ENCODE data around the gene GAB3. TPM values are rescaled to one million over a fixed set of nuclear protein-coding genes. Genes with fewer than 3 reads are reported as not detected.

GAB3 gene
- total RNA-seq, 1 experiment from 2014 or later, result 0.69 TPM

DNA sequence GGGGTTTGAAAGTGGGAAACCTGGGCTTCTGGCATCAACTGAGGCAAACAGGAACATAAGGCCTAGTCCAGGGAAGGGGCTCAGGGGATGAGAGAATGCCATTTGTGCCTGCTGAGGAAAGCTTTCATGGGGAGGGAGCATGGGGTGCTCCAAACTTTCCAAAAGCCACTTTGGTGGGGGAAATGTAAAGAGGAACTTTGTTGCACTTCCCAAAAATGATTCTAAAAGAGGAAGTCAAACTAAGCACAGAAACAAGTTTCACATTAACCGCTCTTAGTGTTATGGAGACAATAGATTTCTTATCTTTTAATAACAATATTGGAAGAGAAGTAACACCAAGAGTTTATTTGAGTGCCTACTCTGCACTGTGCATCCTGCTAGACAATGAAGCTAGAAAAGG is 32.3 kb downstream of the GAB3 start:
- Histone ChIP-seq H3K27ac (ENCODE audit: low read depth, low read length) (no peak overlapping the region), H3K27me3 (ENCODE audit: insufficient read depth, low read length) (no peaks in the 10 kb centered on the region), H3K79me2 (ENCODE audit: insufficient read depth, low read length) (no peaks in the 10 kb centered on the region), H3K9me2 (ENCODE audit: insufficient read depth) (no peaks in the 10 kb centered on the region), H4K20me1 (ENCODE audit: insufficient read depth) (no peaks in the 10 kb centered on the region), H2AFZ (ENCODE audit: low read depth, low read length, poor library complexity, severe bottlenecking) (no peak overlapping the region), H3K4me2 (ENCODE audit: low read length) (no peak overlapping the region), H3K9ac (ENCODE audit: low read length) (no peak overlapping the region), H3K4me3 (replicated peaks in 1 of 2; ENCODE audit: low read depth in 1 of 2, low read length in 2 of 2) (no peak overlapping the region), H3K4me1 (ENCODE audit: control insufficient read depth in 1 of 2, insufficient read depth in 2 of 2, low read length in 2 of 2) (no peaks in the 10 kb centered on the region), H3K9me3 (ENCODE audit: control insufficient read depth in 1 of 2, insufficient read depth in 1 of 2, low read depth in 1 of 2, low read length in 2 of 2) (no peaks in the 10 kb centered on the region), H3K36me3 (ENCODE audit: control insufficient read depth in 1 of 2, insufficient read depth in 2 of 2, low read length in 2 of 2) (no peaks in the 10 kb centered on the region)
- intact Hi-C loops (cut with micrococcal nuclease), result loop anchor here (10.0 kb wide), 1 partner anchor 126 kb away; no protein-coding TSS in a partner anchor
- ChIA-PET CTCF (interaction anchor here (1.1 kb wide), 1 partner anchor 30 kb away, joined by 3 read pairs; no protein-coding TSS in a partner anchor), POLR2A (no interaction called here), RAD21 (ENCODE audit: low non-redundant PET in 1 of 2, low total read pairs in 2 of 2, uncharacterized antibody in 2 of 2, unreplicated experiment in 2 of 2) (no interaction called here)
- TF ChIP-seq, protein P1, sequence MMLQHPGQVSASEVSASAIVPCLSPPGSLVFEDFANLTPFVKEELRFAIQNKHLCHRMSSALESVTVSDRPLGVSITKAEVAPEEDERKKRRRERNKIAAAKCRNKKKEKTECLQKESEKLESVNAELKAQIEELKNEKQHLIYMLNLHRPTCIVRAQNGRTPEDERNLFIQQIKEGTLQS (IDR thresholded peaks at IDR 0.05), result no peak
- no peak for TF ChIP-seq CEBPB (IDR thresholded peaks at IDR 0.05; ENCODE audit: low read depth)
- TF ChIP-seq RAD21 (IDR thresholded peaks at IDR 0.05; ENCODE audit: low read depth), result no peak
- TF ChIP-seq, protein P2, sequence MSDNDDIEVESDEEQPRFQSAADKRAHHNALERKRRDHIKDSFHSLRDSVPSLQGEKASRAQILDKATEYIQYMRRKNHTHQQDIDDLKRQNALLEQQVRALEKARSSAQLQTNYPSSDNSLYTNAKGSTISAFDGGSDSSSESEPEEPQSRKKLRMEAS (IDR thresholded peaks at IDR 0.05), result no peak
- TF ChIP-seq POLR2A (IDR thresholded peaks at IDR 0.05; ENCODE audit: borderline replicate concordance, extremely low read depth, insufficient read depth, insufficient read length), result no peak
- no peak for TF ChIP-seq EZH2 (IDR thresholded peaks at IDR 0.05)
- TF ChIP-seq EGR1 (IDR thresholded peaks at IDR 0.05; ENCODE audit: low read depth), result no peak
- TF ChIP-seq ELF1 (IDR thresholded peaks at IDR 0.05; ENCODE audit: borderline replicate concordance, low read depth), result no peak
- no peak for TF ChIP-seq TCF7L2 (IDR thresholded peaks at IDR 0.05; ENCODE audit: borderline replicate concordance, extremely low read depth, insufficient read depth, insufficient read length)
- no peak for TF ChIP-seq ZNF274 (IDR thresholded peaks at IDR 0.05; ENCODE audit: low read depth, low read length)
- TF ChIP-seq JUND (IDR thresholded peaks at IDR 0.05), result no peak
- TF ChIP-seq POLR2AphosphoS5 (IDR thresholded peaks at IDR 0.05; ENCODE audit: low read depth, low read length), result no peak
- TF ChIP-seq, protein P3, sequence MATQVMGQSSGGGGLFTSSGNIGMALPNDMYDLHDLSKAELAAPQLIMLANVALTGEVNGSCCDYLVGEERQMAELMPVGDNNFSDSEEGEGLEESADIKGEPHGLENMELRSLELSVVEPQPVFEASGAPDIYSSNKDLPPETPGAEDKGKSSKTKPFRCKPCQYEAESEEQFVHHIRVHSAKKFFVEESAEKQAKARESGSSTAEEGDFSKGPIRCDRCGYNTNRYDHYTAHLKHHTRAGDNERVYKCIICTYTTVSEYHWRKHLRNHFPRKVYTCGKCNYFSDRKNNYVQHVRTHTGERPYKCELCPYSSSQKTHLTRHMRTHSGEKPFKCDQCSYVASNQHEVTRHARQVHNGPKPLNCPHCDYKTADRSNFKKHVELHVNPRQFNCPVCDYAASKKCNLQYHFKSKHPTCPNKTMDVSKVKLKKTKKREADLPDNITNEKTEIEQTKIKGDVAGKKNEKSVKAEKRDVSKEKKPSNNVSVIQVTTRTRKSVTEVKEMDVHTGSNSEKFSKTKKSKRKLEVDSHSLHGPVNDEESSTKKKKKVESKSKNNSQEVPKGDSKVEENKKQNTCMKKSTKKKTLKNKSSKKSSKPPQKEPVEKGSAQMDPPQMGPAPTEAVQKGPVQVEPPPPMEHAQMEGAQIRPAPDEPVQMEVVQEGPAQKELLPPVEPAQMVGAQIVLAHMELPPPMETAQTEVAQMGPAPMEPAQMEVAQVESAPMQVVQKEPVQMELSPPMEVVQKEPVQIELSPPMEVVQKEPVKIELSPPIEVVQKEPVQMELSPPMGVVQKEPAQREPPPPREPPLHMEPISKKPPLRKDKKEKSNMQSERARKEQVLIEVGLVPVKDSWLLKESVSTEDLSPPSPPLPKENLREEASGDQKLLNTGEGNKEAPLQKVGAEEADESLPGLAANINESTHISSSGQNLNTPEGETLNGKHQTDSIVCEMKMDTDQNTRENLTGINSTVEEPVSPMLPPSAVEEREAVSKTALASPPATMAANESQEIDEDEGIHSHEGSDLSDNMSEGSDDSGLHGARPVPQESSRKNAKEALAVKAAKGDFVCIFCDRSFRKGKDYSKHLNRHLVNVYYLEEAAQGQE (IDR thresholded peaks at IDR 0.05; ENCODE audit: low read depth), result no peak
- TF ChIP-seq, protein P4, sequence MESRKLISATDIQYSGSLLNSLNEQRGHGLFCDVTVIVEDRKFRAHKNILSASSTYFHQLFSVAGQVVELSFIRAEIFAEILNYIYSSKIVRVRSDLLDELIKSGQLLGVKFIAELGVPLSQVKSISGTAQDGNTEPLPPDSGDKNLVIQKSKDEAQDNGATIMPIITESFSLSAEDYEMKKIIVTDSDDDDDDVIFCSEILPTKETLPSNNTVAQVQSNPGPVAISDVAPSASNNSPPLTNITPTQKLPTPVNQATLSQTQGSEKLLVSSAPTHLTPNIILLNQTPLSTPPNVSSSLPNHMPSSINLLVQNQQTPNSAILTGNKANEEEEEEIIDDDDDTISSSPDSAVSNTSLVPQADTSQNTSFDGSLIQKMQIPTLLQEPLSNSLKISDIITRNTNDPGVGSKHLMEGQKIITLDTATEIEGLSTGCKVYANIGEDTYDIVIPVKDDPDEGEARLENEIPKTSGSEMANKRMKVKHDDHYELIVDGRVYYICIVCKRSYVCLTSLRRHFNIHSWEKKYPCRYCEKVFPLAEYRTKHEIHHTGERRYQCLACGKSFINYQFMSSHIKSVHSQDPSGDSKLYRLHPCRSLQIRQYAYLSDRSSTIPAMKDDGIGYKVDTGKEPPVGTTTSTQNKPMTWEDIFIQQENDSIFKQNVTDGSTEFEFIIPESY (IDR thresholded peaks at IDR 0.05; ENCODE audit: extremely low read depth, insufficient replicate concordance, low read length), result no peak
- no peak for TF ChIP-seq EZH2phosphoT487 (IDR thresholded peaks at IDR 0.05; ENCODE audit: borderline replicate concordance)
- TF ChIP-seq ZFX (IDR thresholded peaks at IDR 0.05), result no peak
- no peak for TF ChIP-seq CBX3 (IDR thresholded peaks at IDR 0.05; ENCODE audit: low read depth)
- no peak for TF ChIP-seq SP1 (IDR thresholded peaks at IDR 0.05; ENCODE audit: low read depth)
- no peak for TF ChIP-seq SIN3A (IDR thresholded peaks at IDR 0.05; ENCODE audit: low read depth)
- BruUV-seq (replicated peaks), result no TSS peak
- no peak for ATAC-seq
- DNase-seq (ENCODE audit: low read depth, low spot score), result no peak

All from HCT116 (cell line).